ENCODE data around the gene TDP1. TPM values are rescaled to one million over a fixed set of nuclear protein-coding genes. Genes with fewer than 3 reads are reported as not detected.

Gene TDP1
- 22.0 and 33.5 TPM in 2 replicates for total RNA-seq (2014; rRNA removed; shearing (Covaris generic); ENCODE audit: low replicate concordance)

DNA sequence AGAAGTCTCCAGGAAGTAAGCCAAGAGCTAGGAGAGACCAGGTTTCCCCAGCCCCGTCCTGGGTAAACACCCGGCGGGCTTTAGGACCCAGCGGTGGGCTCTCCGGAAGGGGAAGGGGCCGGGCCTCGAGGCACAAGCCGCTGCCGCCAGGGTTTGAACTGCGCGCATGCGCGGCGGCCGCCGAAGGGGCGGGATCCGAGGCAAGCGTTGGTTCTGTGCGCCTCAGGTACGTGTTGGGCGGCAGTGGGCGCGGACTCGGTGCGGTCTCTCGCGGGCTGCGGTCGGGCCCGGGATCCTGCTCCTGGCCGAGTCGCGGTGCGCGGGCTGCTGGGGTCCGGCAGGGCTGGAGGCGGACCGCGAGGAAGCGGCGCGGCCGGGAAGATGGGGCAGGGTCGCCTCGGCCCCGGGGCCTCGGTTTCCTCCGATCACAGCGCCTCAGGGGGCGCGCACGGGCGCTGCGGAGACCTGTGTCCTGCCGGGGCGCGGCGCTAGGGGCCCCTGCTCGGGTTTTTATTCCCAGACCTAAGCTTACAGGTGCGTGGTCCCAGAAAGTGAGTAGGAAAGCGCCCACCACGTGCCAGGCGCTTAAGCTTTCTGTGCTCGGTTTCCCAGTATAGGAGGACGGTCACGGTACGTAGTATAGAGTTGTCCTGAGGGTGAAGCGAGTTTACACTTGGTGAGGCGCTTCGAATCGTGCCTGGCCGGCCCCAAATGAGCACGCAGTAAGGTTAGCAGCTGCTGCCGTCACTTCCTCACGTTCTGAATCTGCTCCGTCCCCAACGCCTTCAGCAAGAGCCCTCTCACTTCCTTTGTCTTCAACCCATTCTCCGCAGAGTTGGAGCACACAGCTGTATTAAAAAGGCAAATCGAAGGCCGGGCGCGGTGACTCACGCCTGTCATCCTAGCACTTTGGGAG is at the start of gene TDP1:
TDP1 (plus strand) TSS at position 183 of the 916 bp plus-strand sequence. CDS start 7,188 bp downstream, outside the sequence.
- in situ Hi-C loops (cut with HindIII; ENCODE audit: low pct_unique_long_range_greater_than_20kb, low sequenced_read_pairs) = no loop called here

DNA sequence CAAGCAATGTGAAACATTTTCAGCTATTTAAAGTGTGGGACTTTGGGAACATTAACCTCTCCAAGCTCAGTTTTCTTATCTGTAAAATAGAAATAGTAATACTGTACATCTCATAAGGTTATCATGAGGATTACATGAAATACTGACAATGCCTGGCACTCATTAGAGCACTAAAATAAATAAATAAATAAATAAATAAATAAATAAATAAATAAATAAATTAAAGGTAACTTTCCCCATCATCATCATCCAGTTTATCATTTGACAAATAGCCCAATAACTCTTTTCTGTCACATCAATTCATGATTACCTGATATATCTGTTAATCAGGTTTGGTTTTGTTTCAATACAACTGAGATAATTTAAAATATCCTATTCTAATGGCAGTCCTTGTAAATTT is 49.7 kb upstream of the TDP1 start:
- no peak for DNase-seq (ENCODE audit: low read depth)
- in situ Hi-C loops (cut with HindIII; ENCODE audit: low pct_unique_long_range_greater_than_20kb, low sequenced_read_pairs) = no loop called here

More for the DNA sequence above, at the start of gene TDP1:
- DNase-seq (ENCODE audit: low read depth) = peak; percentile 93

DNA sequence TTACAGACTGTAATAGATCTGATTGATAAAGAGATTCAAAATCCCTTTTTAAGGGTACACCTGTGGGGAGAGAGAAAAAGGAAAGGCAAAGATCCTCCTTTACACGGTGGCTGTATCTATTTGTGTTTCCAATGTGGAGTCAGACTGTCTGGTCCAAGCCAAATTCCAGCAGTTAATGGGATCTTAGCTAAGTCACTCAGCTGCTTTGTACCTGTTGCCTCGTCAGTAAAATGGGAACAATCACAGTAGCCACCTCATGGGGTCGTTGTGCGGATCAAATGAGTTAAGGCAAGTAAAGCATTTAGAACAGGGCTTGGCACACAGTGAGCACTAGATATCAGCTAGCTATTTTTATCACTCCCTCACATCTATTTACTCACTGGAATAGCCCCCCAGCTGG is 48.1 kb upstream of the TDP1 start:
- in situ Hi-C loops (cut with HindIII; ENCODE audit: low pct_unique_long_range_greater_than_20kb, low sequenced_read_pairs) = no loop called here
- DNase-seq (ENCODE audit: low read depth) = no peak

DNA sequence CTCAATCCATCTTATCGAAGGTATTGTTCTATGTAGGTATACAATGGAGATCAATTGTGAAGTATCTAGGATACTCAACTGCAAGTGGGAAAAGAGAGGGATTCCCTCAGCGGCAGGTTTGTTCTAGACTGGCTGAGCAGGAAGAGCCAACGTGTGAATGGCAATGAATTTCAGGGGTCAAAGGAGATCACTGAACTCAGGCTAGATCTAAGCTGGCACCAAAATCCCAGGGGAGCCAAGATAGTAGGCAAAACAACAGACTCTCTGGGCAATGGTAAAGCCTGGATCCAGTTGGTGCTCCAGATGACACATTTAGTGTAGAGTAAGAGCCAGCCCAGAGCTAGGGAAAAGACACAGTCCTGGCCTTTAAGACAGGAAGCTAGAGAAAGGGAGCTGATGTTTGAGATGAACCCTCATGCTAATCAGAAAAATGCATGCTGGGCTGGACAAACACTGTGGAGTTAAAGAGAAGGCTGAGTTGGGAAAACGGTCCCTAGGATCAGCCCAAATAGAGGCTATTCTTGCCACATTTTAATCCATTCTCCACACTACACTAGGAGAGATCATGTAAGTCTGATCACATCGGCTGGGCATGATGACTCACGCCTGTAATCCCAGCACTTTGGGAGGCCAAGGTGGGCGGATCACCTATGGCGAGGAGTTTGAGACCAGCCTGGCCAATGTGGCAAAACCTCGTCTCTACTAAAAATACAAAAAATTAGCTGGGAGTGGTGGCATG is 46.8 kb upstream of the TDP1 start:
- in situ Hi-C loops (cut with HindIII; ENCODE audit: low pct_unique_long_range_greater_than_20kb, low sequenced_read_pairs) = no loop called here
- no peak for DNase-seq (ENCODE audit: low read depth)

DNA sequence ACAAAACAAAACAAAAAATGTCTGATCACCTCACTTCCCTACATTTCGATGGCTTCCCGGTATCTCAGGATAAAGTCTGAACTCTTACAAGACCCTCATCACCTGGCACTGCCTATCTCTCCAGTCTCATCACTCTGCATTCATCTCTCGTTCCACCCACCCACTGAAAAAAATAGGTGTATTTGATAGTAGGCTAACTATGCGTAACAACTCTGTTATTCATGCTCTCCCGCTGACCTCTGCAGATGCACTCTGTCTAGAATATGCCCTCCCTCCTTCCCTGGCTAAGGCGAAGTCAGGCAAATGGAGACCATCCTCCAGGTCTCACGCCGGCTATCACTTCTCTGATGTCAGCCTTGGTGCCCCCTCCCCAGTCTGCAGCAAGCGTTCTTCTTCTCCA is 46.1 kb upstream of the TDP1 start:
- no peak for DNase-seq (ENCODE audit: low read depth)
- in situ Hi-C loops (cut with HindIII; ENCODE audit: low pct_unique_long_range_greater_than_20kb, low sequenced_read_pairs) = no loop called here

DNA sequence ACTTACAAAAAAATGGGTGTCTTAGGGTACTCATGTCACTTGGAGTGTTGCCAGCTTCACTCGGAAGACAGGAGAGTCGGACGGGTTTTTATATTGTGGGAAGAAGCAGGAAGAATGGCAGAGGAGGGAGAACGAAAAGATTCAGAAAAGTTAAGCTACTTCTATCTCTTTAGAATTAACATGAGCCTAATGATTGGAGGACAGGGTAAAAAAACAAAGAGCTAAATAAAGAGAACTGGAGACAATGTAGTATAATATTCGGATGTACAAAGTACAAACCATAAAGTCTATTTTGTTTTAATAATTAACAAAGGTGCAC is 45.1 kb upstream of the TDP1 start:
- in situ Hi-C loops (cut with HindIII; ENCODE audit: low pct_unique_long_range_greater_than_20kb, low sequenced_read_pairs) = no loop called here
- DNase-seq (ENCODE audit: low read depth) = no peak

DNA sequence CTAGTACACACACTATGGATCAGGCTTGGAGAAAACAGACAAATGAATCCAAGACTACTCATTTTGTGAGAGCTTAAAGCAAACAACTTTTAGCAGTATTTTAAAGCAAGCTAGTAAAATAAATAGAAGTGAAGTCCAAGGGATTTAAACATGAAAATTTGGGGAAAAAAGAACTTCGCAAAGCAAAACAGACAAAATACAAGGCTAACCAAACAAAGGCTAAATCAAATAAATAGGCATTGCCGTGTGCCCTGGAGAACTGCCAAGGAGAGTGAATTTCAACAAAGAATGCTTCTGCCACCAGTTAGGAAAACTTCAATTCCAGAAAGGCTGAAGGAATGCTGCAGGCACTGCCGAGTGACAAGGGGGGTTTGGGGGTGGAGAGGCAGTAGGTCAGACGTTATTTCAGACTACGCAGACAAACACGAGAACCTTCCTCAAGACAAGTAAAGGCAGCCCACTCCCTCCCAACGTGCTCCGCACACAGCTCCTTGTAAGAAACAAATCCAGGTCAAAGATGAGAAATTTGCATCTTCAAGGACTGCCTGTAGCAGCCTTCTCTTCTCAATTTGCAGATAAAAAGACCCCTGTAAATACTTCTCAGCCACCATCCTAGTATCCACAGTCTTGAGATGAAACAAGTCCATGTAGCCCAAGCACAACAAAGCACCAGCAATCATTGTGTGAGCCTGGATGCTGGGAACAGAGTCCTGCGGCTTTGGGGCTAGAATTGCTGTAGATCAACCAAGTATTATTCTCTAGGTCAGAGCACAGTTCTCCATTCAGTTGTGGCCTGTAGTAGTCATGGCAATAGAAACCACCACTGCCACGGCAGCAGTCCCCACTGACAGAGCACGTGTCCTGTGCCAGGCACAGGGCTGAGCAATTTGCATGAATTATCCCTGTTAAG is 44.5 kb upstream of the TDP1 start:
- no peak for DNase-seq (ENCODE audit: low read depth)
- in situ Hi-C loops (cut with HindIII; ENCODE audit: low pct_unique_long_range_greater_than_20kb, low sequenced_read_pairs) = no loop called here

DNA sequence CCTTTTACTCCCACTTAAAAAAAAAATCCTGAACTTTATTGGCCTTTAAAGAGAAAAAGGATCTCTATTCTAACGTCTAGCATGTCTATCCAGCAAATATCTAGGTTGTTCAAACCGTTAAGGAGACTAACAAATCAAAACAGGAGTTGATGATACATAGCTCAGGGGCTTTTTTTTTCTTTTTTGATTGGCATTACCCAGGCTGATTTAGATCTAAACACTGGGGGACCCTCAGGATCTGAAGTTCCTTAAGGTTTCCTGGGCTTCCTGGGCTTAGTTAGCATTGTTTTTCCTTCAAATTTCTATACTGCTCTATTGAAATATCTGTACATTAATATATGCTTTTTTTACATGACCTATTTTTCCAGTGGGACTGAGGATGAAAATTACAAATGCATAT is 43.5 kb upstream of the TDP1 start:
- in situ Hi-C loops (cut with HindIII; ENCODE audit: low pct_unique_long_range_greater_than_20kb, low sequenced_read_pairs) = no loop called here
- no peak for DNase-seq (ENCODE audit: low read depth)

DNA sequence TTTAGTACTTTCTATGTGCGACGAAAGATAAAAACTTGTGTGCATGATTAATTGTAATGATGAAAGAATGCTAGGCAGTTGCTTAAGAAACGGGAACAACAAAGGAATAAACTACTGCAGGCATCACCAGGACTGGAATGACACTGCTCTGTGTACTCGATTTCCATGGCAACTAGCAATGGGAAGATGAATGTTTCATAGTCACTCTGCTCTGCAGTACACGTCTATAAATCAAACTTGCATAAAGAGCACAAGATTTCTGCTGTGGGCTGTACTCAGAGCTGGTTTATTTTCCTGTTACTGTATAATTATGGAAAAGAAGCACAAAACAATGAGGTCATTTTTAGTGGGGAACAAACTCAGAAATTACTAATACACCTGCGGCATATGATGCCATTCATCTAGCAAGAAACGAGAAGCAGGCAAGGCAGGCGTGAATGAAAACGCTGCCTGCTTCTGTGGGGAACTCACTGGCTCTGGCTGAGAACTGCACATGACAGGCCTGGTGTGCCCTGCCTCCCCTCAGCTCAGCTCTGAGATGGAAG is 43.0 kb upstream of the TDP1 start:
- peak; percentile 71 for DNase-seq (ENCODE audit: low read depth)
- in situ Hi-C loops (cut with HindIII; ENCODE audit: low pct_unique_long_range_greater_than_20kb, low sequenced_read_pairs) = no loop called here

DNA sequence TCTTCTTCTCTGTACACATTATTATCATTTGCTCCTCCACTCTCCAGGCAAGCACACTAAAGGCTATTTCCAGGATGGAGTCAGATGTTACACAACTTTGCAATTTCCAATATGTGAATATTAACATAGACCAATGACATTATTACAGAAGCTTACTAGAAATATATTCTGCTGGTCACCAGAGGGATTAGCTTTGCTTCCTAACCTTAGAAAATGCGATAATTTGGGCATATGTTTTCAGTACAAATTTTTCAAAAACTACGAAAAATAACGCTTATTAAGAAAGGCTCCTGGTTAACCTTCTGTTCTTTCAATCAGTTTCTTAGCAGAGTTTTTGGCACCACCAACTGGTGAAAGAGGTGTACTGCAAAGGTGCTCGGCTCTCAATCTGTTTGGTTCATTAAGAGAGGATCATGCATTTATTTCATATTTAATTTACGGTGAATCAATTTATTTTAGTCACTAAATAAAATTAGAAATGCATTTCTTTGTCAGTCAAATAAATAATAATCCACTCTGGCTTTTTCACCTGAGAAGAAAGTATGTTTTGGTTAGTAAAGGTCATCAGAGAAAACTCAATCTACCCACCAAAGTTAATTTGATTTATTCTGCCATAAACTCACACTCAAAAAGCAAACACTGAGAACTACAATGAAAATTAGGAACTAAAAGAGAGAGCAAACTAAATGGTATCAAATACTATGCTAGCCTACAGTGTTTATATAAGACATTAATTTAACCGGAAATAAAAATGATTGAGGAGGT is 40.4 kb upstream of the TDP1 start:
- peak; percentile 44 for DNase-seq (ENCODE audit: low read depth)
- in situ Hi-C loops (cut with HindIII; ENCODE audit: low pct_unique_long_range_greater_than_20kb, low sequenced_read_pairs) = no loop called here

DNA sequence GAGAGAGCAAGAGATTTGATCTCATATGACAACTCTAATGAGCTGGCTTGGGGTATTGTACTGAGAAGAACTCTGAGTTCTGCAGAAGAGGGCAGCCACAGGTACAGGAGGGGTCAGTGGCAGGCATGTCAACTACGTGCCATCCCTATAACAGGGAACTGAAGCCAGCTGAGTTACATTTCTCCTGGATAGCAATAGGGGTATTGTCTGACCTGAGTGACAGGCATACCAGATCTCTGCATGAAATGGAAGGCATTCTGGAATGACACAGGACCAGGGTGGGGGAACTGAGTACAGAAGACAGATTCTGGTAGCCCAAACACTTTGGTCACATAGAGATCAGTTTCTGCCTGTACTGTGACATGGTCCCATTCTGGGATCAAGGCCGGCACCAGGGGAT is 37.0 kb upstream of the TDP1 start:
- no peak for DNase-seq (ENCODE audit: low read depth)
- in situ Hi-C loops (cut with HindIII; ENCODE audit: low pct_unique_long_range_greater_than_20kb, low sequenced_read_pairs) = no loop called here

DNA sequence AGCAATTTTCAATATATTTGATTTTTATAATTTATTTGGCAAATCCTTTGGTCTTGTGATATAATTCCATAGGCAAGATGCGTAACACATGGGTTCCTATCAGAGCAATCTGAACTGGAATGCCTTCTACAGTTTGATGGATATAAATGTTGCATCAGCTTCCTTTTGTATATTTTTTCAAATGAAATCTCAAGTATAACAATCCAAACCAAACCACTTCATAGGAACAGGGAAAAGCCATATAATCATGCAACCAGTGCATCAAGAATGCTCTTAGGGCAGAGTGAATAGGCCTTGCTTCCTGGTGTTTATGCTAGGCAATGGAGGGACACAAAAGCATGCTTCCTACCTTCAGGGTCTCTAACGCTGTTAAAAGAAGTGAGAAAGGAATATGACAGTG is 35.7 kb upstream of the TDP1 start:
- in situ Hi-C loops (cut with HindIII; ENCODE audit: low pct_unique_long_range_greater_than_20kb, low sequenced_read_pairs) = no loop called here
- DNase-seq (ENCODE audit: low read depth) = no peak

DNA sequence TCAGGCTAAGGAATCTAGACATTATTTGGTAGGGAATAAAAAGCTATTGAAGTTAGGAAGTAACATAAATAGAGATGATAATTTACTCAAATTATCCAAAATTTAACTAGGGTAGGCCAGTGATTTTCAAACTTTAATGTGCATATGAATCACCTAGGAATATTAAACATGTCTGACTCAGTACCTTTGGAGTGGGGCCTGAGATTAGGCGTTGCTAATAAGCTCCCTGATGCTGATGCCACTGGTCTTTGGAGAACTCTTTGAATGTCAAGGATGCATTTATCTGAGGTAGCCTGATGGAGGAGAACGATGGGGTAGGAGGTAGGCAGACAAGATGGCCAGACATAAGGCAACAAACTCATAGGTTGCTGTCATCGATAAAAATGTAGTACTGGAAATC is 34.4 kb upstream of the TDP1 start:
- in situ Hi-C loops (cut with HindIII; ENCODE audit: low pct_unique_long_range_greater_than_20kb, low sequenced_read_pairs) = no loop called here
- DNase-seq (ENCODE audit: low read depth) = no peak

DNA sequence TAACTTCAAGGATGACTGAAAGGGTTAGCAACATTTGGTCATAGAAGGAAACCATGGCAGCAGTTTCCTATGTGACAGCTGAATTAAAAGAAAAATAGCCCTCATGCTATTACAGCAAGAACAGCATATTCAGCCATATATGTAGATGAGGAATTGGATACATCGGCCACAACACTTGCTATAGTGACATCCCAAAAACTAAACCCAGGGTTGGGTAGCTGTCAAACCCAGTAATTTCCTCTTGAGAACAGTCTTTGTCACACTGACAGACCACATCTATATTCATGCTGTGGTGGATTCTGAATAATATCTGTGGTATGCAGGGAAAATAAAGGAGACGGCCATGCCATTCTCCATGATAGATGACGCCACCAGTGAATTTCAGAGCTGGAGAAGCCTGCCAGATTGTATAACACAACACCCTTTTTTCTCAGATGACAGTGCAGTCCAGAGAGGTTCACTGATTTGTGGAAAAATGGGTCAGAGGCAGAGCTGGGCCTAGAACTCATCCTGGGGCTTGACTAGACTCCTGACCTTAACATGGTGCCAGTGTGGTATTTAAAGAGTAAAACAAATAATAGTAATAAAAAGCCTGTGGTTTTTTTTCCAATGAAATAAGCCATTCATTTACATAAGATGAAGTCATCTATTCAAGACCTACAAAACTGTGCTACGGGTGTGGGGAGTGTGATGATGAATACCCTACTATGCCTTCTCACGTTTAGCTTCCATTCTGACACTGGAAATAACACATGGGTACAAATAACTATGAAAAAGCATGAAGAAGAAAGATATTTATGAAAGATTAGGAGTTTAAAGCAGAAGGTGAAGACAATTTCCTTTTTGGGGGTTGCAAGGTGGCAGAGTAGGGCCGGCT is 33.5 kb upstream of the TDP1 start:
- DNase-seq (ENCODE audit: low read depth) = peak; percentile 27
- in situ Hi-C loops (cut with HindIII; ENCODE audit: low pct_unique_long_range_greater_than_20kb, low sequenced_read_pairs) = no loop called here

DNA sequence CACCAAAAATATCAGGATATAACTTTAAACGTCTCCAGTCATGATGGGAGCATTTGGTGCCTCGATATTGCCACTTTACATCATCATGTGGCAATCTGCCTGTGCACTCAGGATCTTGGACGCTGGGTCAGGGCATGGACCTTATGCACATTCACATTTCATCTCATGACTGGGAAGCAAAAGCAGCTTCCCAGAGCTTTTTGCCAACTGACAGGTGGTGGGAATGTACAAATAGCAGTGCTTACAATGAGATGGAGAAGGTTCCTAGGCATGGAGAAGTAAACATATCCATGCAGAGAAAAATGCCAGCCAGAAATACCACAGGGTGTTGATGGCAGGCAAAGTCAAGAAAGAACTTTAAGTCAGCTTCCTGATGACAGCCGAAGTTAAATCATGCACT is 31.5 kb upstream of the TDP1 start:
- in situ Hi-C loops (cut with HindIII; ENCODE audit: low pct_unique_long_range_greater_than_20kb, low sequenced_read_pairs) = no loop called here
- no peak for DNase-seq (ENCODE audit: low read depth)

DNA sequence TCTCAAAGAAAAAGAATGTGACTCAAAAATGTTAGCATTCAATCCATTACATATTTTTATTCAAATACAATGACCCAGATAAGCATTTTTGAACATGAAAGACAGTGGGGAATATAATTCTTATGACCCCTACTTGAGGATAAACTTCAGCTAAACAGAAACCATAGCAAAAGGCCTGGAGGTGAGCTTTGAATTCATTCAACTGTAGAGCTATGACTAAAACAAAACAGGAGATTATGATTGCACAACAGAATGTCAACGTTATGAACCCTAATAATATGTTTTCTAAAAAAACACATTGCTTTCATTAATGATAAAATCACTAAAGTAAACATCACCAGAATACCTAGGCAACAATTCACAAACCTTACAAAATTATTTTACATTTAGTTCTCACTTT is 29.0 kb upstream of the TDP1 start:
- in situ Hi-C loops (cut with HindIII; ENCODE audit: low pct_unique_long_range_greater_than_20kb, low sequenced_read_pairs) = no loop called here
- peak; percentile 15 for DNase-seq (ENCODE audit: low read depth)
